ENCODE data around the gene PDE4B. TPM values are rescaled to one million over a fixed set of nuclear protein-coding genes. Genes with fewer than 3 reads are reported as not detected.
A peak's percentile ranks its signal among the peaks of the same experiment; 100 is the strongest.

The PDE4B gene
- total RNA-seq, 2 donors from 2014 or later = 114 to 132 TPM

- Mint-ChIP-seq H3K27me3 (no peaks in the 10 kb centered on the region), H3K27ac (peak overlapping the region; percentile 87), H3K4me3 (no peak overlapping the region), H3K4me1 (peaks cover 64% of the 10 kb centered on the region), H3K36me3 (ENCODE audit: low read depth) (peaks cover 4% of the 10 kb centered on the region)
- ATAC-seq (no peak), DNase-seq (no peak)
- no peaks in the 10 kb centered on the region for H3K9me3 ChIP-seq (ENCODE audit: control insufficient read depth, low read length, poor library complexity, severe bottlenecking)
These were observed 561.9 kb downstream of the PDE4B start for GRCh38 chr1:66354311-66355201.

GRCh38 chr1:66355756-66356155 lies 563.1 kb downstream of the PDE4B start:
- Mint-ChIP-seq H3K36me3 (ENCODE audit: low read depth) (peaks cover 4% of the 10 kb centered on the region), H3K4me3 (no peak overlapping the region), H3K27ac (peak overlapping the region; percentile 87), H3K27me3 (no peaks in the 10 kb centered on the region), H3K4me1 (peaks cover 64% of the 10 kb centered on the region)
- DNase-seq = no peak
- no peak for ATAC-seq
- H3K9me3 ChIP-seq (ENCODE audit: control insufficient read depth, low read length, poor library complexity, severe bottlenecking) = no peaks in the 10 kb centered on the region

- H3K9me3 ChIP-seq (ENCODE audit: control insufficient read depth, low read length, poor library complexity, severe bottlenecking) = no peaks in the 10 kb centered on the region
- peak overlapping the region; percentile 87 for H3K27ac Mint-ChIP-seq
- DNase-seq (no peak), ATAC-seq (no peak)
- peaks cover 7% of the 10 kb centered on the region for H3K36me3 Mint-ChIP-seq (ENCODE audit: low read depth)
- H3K4me1 Mint-ChIP-seq = peaks cover 63% of the 10 kb centered on the region
- H3K4me3 Mint-ChIP-seq = peak overlapping the region; percentile 74
- H3K27me3 Mint-ChIP-seq = no peaks in the 10 kb centered on the region
These were observed 563.9 kb downstream of the PDE4B start for GRCh38 chr1:66356605-66357004.

- Mint-ChIP-seq H3K27ac (peak overlapping the region; percentile 87), H3K27me3 (no peaks in the 10 kb centered on the region), H3K4me3 (peak overlapping the region; percentile 74), H3K36me3 (ENCODE audit: low read depth) (peaks cover 9% of the 10 kb centered on the region), H3K4me1 (peaks cover 63% of the 10 kb centered on the region)
- no peaks in the 10 kb centered on the region for H3K9me3 ChIP-seq (ENCODE audit: control insufficient read depth, low read length, poor library complexity, severe bottlenecking)
- no peak for DNase-seq
- peak; percentile 5 for ATAC-seq
These were observed 564.3 kb downstream of the PDE4B start for GRCh38 chr1:66357021-66357420.

GRCh38 chr1:66357478-66358197 lies 564.9 kb downstream of the PDE4B start:
- H3K9me3 ChIP-seq (ENCODE audit: control insufficient read depth, low read length, poor library complexity, severe bottlenecking) = no peaks in the 10 kb centered on the region
- H3K4me1 Mint-ChIP-seq = peaks cover 65% of the 10 kb centered on the region
- peak overlapping the region; percentile 79 for H3K4me3 Mint-ChIP-seq
- ATAC-seq (peak; percentile 92), DNase-seq (no peak)
- peak overlapping the region; percentile 87 for H3K27ac Mint-ChIP-seq
- no peaks in the 10 kb centered on the region for H3K27me3 Mint-ChIP-seq
- peaks cover 11% of the 10 kb centered on the region for H3K36me3 Mint-ChIP-seq (ENCODE audit: low read depth)

- no peaks in the 10 kb centered on the region for H3K27me3 Mint-ChIP-seq
- peak overlapping the region; percentile 81 for H3K27ac Mint-ChIP-seq
- DNase-seq = no peak
- peaks cover 51% of the 10 kb centered on the region for H3K4me1 Mint-ChIP-seq
- ATAC-seq = no peak
- H3K4me3 Mint-ChIP-seq = peak overlapping the region; percentile 58
- peaks cover 14% of the 10 kb centered on the region for H3K36me3 Mint-ChIP-seq (ENCODE audit: low read depth)
- H3K9me3 ChIP-seq (ENCODE audit: control insufficient read depth, low read length, poor library complexity, severe bottlenecking) = no peaks in the 10 kb centered on the region
These were observed 566.6 kb downstream of the PDE4B start for GRCh38 chr1:66359269-66359668.

GRCh38 chr1:66359815-66360214 lies 567.1 kb downstream of the PDE4B start:
- H3K4me1 Mint-ChIP-seq = peaks cover 51% of the 10 kb centered on the region
- DNase-seq (no peak), ATAC-seq (no peak)
- H3K27ac Mint-ChIP-seq = peak overlapping the region; percentile 81
- no peak overlapping the region for H3K4me3 Mint-ChIP-seq
- no peaks in the 10 kb centered on the region for H3K27me3 Mint-ChIP-seq
- H3K36me3 Mint-ChIP-seq (ENCODE audit: low read depth) = peaks cover 18% of the 10 kb centered on the region
- no peaks in the 10 kb centered on the region for H3K9me3 ChIP-seq (ENCODE audit: control insufficient read depth, low read length, poor library complexity, severe bottlenecking)

- peaks cover 52% of the 10 kb centered on the region for H3K4me1 Mint-ChIP-seq
- H3K36me3 Mint-ChIP-seq (ENCODE audit: low read depth) = peaks cover 18% of the 10 kb centered on the region
- ATAC-seq (no peak), DNase-seq (no peak)
- no peaks in the 10 kb centered on the region for H3K9me3 ChIP-seq (ENCODE audit: control insufficient read depth, low read length, poor library complexity, severe bottlenecking)
- H3K27ac Mint-ChIP-seq = peak overlapping the region; percentile 81
- H3K27me3 Mint-ChIP-seq = no peaks in the 10 kb centered on the region
- H3K4me3 Mint-ChIP-seq = no peak overlapping the region
These were observed 567.6 kb downstream of the PDE4B start for GRCh38 chr1:66360285-66360724.

- Mint-ChIP-seq H3K4me3 (no peak overlapping the region), H3K27me3 (no peaks in the 10 kb centered on the region), H3K4me1 (peaks cover 51% of the 10 kb centered on the region), H3K27ac (peak overlapping the region; percentile 53), H3K36me3 (ENCODE audit: low read depth) (peaks cover 24% of the 10 kb centered on the region)
- no peak for DNase-seq
- ATAC-seq = no peak
- no peaks in the 10 kb centered on the region for H3K9me3 ChIP-seq (ENCODE audit: control insufficient read depth, low read length, poor library complexity, severe bottlenecking)
These were observed 572.1 kb downstream of the PDE4B start for GRCh38 chr1:66364578-66365391.

- H3K27ac Mint-ChIP-seq = peak overlapping the region; percentile 53
- DNase-seq (no peak), ATAC-seq (no peak)
- H3K9me3 ChIP-seq (ENCODE audit: control insufficient read depth, low read length, poor library complexity, severe bottlenecking) = no peaks in the 10 kb centered on the region
- peaks cover 28% of the 10 kb centered on the region for H3K36me3 Mint-ChIP-seq (ENCODE audit: low read depth)
- H3K4me1 Mint-ChIP-seq = peaks cover 52% of the 10 kb centered on the region
- H3K4me3 Mint-ChIP-seq = no peak overlapping the region
- H3K27me3 Mint-ChIP-seq = no peaks in the 10 kb centered on the region
These were observed 572.9 kb downstream of the PDE4B start for GRCh38 chr1:66365635-66366034.

- Mint-ChIP-seq H3K4me1 (peaks cover 58% of the 10 kb centered on the region), H3K36me3 (ENCODE audit: low read depth) (peaks cover 31% of the 10 kb centered on the region), H3K27me3 (no peaks in the 10 kb centered on the region), H3K4me3 (peak overlapping the region; percentile 56), H3K27ac (peak overlapping the region; percentile 87)
- H3K9me3 ChIP-seq (ENCODE audit: control insufficient read depth, low read length, poor library complexity, severe bottlenecking) = no peaks in the 10 kb centered on the region
- ATAC-seq = no peak
- no peak for DNase-seq
These were observed 573.9 kb downstream of the PDE4B start for GRCh38 chr1:66366634-66367033.

- Mint-ChIP-seq H3K27ac (peak overlapping the region; percentile 87), H3K4me1 (peaks cover 58% of the 10 kb centered on the region), H3K4me3 (peak overlapping the region; percentile 25), H3K36me3 (ENCODE audit: low read depth) (peaks cover 27% of the 10 kb centered on the region), H3K27me3 (no peaks in the 10 kb centered on the region)
- H3K9me3 ChIP-seq (ENCODE audit: control insufficient read depth, low read length, poor library complexity, severe bottlenecking) = no peaks in the 10 kb centered on the region
- ATAC-seq (peak; percentile 63), DNase-seq (no peak)
These were observed 574.7 kb downstream of the PDE4B start for GRCh38 chr1:66367369-66367768.

- H3K4me3 Mint-ChIP-seq = no peak overlapping the region
- H3K36me3 Mint-ChIP-seq (ENCODE audit: low read depth) = peaks cover 30% of the 10 kb centered on the region
- H3K9me3 ChIP-seq (ENCODE audit: control insufficient read depth, low read length, poor library complexity, severe bottlenecking) = no peaks in the 10 kb centered on the region
- peak overlapping the region; percentile 96 for H3K27ac Mint-ChIP-seq
- no peaks in the 10 kb centered on the region for H3K27me3 Mint-ChIP-seq
- ATAC-seq (no peak), DNase-seq (no peak)
- peaks cover 64% of the 10 kb centered on the region for H3K4me1 Mint-ChIP-seq
These were observed 575.6 kb downstream of the PDE4B start for GRCh38 chr1:66368261-66368660.

All from T-helper 17 cell (primary cell).